ENCODE measurements around the gene GLT8D2. TPM values are rescaled to one million over a fixed set of nuclear protein-coding genes. Genes with fewer than 3 reads are reported as not detected.
A peak's percentile ranks its signal among the peaks of the same experiment; 100 is the strongest.

Gene GLT8D2
- total RNA-seq, 1 donor from 2014 or later = 13.1 TPM

DNA sequence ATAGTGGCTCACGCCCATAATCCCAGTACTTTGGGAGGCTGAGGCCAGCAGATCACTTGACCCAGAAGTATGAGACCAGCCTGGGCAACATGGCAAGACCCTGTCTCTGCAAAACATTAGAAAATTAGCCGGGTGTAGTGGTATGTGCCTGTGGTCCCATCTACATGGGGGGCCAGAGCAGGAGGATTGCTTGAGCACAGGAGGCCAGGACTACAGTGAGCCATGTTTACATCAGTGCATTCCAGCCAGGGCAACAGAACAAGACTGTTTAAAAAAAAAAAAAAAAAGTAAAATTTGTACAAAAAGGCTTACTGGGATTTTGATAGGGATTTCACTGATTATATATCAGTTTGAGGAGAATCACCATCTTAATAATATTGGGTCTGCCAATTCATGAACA lies 22.1 kb upstream of the GLT8D2 start:
- TF ChIP-seq, protein P1, sequence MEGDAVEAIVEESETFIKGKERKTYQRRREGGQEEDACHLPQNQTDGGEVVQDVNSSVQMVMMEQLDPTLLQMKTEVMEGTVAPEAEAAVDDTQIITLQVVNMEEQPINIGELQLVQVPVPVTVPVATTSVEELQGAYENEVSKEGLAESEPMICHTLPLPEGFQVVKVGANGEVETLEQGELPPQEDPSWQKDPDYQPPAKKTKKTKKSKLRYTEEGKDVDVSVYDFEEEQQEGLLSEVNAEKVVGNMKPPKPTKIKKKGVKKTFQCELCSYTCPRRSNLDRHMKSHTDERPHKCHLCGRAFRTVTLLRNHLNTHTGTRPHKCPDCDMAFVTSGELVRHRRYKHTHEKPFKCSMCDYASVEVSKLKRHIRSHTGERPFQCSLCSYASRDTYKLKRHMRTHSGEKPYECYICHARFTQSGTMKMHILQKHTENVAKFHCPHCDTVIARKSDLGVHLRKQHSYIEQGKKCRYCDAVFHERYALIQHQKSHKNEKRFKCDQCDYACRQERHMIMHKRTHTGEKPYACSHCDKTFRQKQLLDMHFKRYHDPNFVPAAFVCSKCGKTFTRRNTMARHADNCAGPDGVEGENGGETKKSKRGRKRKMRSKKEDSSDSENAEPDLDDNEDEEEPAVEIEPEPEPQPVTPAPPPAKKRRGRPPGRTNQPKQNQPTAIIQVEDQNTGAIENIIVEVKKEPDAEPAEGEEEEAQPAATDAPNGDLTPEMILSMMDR (IDR thresholded peaks at IDR 0.05; ENCODE audit: unreplicated experiment) = no peak
- DNase-seq (ENCODE audit: low spot score in 2 of 2, unreplicated experiment in 2 of 2) = no peak
- H3K4me3 Mint-ChIP-seq = no peak overlapping the region
- H3K36me3 Mint-ChIP-seq = peaks cover 27% of the 10 kb centered on the region
- no peaks in the 10 kb centered on the region for H3K27me3 Mint-ChIP-seq (ENCODE audit: low read depth)
- H3K9me3 Mint-ChIP-seq = no peaks in the 10 kb centered on the region
- no peak overlapping the region for H3K27ac Mint-ChIP-seq
- H3K4me1 Mint-ChIP-seq = no peaks in the 10 kb centered on the region

DNA sequence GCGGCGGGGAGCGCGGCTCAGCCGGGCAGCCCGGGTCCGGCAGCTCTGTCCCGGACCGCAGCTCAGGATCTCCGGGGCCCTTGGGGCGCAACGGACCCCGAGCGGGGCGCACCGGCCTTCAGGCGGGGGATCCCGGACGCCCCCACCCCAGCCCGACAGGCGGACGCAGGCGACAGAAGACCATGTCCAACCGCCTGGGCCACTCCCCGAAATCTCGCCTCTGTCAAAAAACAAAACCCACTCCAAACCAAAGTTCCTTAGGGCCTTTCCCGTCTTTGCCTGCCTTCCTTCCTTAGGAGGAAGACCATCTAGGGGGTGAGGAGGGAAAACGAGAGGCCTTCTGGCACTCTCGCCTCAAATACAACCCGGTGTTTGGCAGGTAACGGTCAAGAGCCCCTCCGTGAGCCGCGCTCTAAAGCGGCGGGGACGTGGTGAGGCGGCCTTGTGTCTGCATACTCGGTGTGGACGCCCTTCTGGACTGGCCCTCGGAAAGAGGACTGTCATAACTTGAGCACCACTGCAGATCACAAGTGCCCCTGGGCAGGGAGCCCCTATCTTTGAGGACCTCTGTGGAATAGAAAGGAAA lies 14.9 kb upstream of the GLT8D2 start:
- Mint-ChIP-seq H3K27ac (peak overlapping the region; percentile 27), H3K27me3 (ENCODE audit: low read depth) (peaks cover 22% of the 10 kb centered on the region), H3K4me1 (peaks cover 12% of the 10 kb centered on the region), H3K4me3 (peak overlapping the region; percentile 97), H3K9me3 (no peaks in the 10 kb centered on the region), H3K36me3 (peaks cover 9% of the 10 kb centered on the region)
- DNase-seq (ENCODE audit: low spot score in 2 of 2, unreplicated experiment in 2 of 2) = no peak
- TF ChIP-seq, protein P1 (IDR thresholded peaks at IDR 0.05; ENCODE audit: unreplicated experiment) = no peak

DNA sequence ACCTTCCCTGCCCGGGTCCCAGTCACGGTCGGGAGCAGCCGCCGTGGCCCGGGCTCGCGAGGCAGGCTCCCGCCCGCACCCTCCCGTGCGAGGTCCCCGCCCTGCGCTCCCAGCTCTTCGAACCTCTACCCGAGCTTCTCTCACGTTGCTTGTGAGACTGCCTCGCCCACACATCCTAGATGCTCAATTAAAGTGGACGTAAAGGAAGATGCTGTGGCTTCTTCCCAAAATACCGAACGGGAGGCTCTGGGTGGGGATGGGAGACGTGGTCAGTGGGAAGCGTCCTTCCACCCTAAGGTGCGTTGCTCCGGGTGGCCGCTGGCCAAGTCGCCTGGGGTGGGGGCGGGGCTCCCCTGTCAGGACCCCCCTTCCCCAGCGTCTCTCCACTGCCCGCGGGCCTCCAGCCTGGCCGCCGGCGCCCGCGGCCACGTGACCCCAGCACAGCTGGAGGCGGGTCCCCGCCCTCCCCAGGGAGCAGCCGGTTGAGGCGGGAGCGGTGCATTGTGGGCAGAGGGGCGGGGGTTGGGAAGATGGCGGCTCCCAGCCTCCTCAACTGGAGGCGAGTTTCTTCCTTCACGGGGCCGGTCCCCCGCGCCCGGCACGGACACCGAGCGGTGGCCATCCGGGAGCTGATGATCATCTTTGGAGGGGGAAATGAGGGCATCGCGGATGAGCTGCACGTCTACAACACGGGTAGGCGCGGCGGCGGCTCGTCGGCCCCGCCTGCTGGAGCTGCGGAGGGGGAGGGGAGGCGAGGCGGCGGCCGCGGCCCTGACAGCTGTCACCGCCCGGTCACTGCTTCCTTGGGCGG lies 14.2 kb upstream of the GLT8D2 start, which contains the start of gene HCFC2:
TSS of gene HCFC2 (plus strand) at position 501 of the 811 bp plus-strand sequence. CDS start at position 531, 30 bp downstream.
- peaks cover 12% of the 10 kb centered on the region for H3K4me1 Mint-ChIP-seq
- H3K9me3 Mint-ChIP-seq = no peaks in the 10 kb centered on the region
- H3K27ac Mint-ChIP-seq = peak within 1 kb of the TSS; percentile 89

DNA sequence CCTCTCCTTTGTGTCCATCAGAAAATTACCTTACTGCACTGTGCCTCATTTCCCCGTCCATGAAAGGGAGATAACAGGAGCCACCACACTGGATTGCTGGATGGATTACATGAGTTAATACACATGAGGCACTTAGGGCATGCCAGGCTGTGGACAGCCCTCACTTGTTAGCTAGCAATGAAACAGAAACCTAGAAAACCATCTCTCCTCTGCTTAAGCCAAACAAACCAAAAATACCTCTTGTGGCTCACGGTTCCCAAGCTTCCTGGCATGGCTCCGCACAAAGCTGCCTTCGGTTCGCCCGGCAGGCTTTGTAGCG lies 13.7 kb upstream of the GLT8D2 start:
- Mint-ChIP-seq H3K9me3 (no peaks in the 10 kb centered on the region), H3K4me3 (peak overlapping the region; percentile 97), H3K27me3 (ENCODE audit: low read depth) (peaks cover 33% of the 10 kb centered on the region), H3K36me3 (peaks cover 4% of the 10 kb centered on the region), H3K4me1 (peaks cover 12% of the 10 kb centered on the region), H3K27ac (no peak overlapping the region)
- TF ChIP-seq, protein P1 (IDR thresholded peaks at IDR 0.05; ENCODE audit: unreplicated experiment) = no peak
- no peak for DNase-seq (ENCODE audit: low spot score in 2 of 2, unreplicated experiment in 2 of 2)

More for the DNA sequence above, 14.2 kb upstream of the GLT8D2 start, which contains the start of gene HCFC2:
- Mint-ChIP-seq H3K4me3 (peak within 1 kb of the TSS; percentile 97), H3K36me3 (peaks cover 6% of the 10 kb centered on the region), H3K27me3 (ENCODE audit: low read depth) (peaks cover 29% of the 10 kb centered on the region)
- DNase-seq (ENCODE audit: low spot score in 2 of 2, unreplicated experiment in 2 of 2) = peak; percentile 81 to 88
- TF ChIP-seq, protein P1 (IDR thresholded peaks at IDR 0.05; ENCODE audit: unreplicated experiment) = no peak

DNA sequence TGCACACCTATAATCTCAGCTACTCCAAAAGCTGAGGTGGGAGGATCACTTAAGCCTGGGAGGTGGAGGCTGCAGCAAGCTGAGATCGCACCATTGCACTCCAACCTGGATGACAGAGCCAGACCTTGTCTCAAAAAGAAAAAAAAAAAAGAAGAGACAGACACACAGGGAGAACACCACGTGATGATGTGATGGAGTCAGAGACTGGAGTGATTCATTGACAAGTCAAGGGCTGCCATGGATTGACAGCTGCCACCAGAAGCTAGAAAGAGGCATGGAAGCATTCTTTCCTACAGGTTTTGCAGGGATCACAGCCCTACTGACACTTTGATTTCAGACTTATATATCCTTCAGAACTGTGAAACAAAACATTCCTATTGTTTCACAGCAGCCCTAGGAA lies 10.8 kb upstream of the GLT8D2 start:
- TF ChIP-seq, protein P1 (IDR thresholded peaks at IDR 0.05; ENCODE audit: unreplicated experiment) = no peak
- Mint-ChIP-seq H3K36me3 (no peaks in the 10 kb centered on the region), H3K4me1 (peaks cover 11% of the 10 kb centered on the region), H3K27ac (no peak overlapping the region), H3K27me3 (ENCODE audit: low read depth) (peaks cover 51% of the 10 kb centered on the region), H3K9me3 (peaks cover 9% of the 10 kb centered on the region), H3K4me3 (no peak overlapping the region)
- no peak for DNase-seq (ENCODE audit: low spot score in 2 of 2, unreplicated experiment in 2 of 2)

All from mesothelial cell of epicardium (in vitro differentiated cells).